Astrocyte of the spinal cord (primary cell): Measurements from ENCODE around the gene MBTPS2.
"Not testable (repeated sequence)": the region's sequence is repeated elsewhere in the genome, so short reads cannot be mapped to it uniquely, and the experiment has no call there.

Source experiments
- DNase-seq: peaks from one replicate; pipeline ENCODE4 v3.0.0; 2011; ENCODE audit warnings: low read depth, low spot score
- H3K4me3 ChIP-seq: 2 replicates; pipeline ENCODE4 v1.5.1; 2011; ENCODE audit warnings: low read depth, mild to moderate bottlenecking, low read length, moderate library complexity
- in situ Hi-C: cut with HindIII; loops from 2 replicates; pipeline ENCODE4 v1.10.0; 2017; ENCODE audit warnings: low sequenced_read_pairs
- TF ChIP-seq, protein P1 (sequence below): IDR thresholded peaks from 2 replicates; pipeline ENCODE4 v1.5.1; 2012; ENCODE audit warnings: low read depth, mild to moderate bottlenecking, low read length, inconsistent platforms

MBTPS2 gene

GRCh38 chrX:21806691-21807090 is 32.7 kb upstream of the MBTPS2 start:
- TF ChIP-seq, protein P1, sequence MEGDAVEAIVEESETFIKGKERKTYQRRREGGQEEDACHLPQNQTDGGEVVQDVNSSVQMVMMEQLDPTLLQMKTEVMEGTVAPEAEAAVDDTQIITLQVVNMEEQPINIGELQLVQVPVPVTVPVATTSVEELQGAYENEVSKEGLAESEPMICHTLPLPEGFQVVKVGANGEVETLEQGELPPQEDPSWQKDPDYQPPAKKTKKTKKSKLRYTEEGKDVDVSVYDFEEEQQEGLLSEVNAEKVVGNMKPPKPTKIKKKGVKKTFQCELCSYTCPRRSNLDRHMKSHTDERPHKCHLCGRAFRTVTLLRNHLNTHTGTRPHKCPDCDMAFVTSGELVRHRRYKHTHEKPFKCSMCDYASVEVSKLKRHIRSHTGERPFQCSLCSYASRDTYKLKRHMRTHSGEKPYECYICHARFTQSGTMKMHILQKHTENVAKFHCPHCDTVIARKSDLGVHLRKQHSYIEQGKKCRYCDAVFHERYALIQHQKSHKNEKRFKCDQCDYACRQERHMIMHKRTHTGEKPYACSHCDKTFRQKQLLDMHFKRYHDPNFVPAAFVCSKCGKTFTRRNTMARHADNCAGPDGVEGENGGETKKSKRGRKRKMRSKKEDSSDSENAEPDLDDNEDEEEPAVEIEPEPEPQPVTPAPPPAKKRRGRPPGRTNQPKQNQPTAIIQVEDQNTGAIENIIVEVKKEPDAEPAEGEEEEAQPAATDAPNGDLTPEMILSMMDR = no peak
- in situ Hi-C loops = no loop called here
- no peak overlapping the region for H3K4me3 ChIP-seq
- no peak for DNase-seq

DNA sequence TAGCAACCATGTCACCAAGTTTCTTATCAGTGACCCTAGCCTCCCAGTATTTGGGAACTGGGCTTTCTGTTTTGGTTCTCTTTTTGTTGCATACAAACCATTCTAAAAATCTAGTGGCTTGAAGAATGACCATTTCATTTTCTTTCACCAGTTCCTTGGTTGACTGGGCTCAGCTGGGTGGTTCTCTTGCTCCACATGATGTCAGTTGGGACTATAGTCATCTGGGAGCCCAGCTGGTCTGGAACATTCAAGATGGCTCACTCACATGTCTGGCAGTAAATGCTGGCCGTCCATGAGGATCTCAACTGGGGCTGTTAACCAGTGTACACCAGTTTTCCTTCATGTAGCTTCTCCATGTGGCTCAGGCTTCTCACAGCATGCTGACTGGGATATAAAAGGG is 27.6 kb upstream of the MBTPS2 start:
- H3K4me3 ChIP-seq = no peak overlapping the region
- TF ChIP-seq, protein P1 = no peak
- DNase-seq = no peak
- in situ Hi-C loops = no loop called here

DNA sequence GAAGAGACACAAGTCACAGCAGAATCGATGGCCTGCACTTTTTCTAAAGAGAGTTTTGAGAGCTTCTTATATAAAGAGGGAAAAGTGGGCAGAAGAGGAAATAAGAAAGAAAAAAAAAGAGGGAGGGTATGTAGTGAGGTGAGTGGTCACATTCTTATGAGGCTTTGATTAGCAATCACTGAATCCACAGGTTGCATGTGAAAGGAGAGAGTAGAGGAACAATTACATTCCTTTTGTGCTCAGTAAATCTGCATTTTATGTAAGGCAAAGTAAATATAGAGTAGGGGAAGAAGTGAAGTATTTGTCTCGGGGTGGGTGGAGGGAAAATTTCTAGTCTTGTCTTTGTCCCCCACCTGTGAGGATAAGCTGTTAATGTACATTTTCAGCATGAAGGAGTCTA is 26.8 kb upstream of the MBTPS2 start:
- no peak overlapping the region for H3K4me3 ChIP-seq
- in situ Hi-C loops = no loop called here
- TF ChIP-seq, protein P1 = no peak
- DNase-seq = no peak

GRCh38 chrX:21813612-21814368 is 25.6 kb upstream of the MBTPS2 start:
- H3K4me3 ChIP-seq = no peak overlapping the region
- in situ Hi-C loops = no loop called here
- DNase-seq = no peak
- TF ChIP-seq, protein P1 = no peak

DNA sequence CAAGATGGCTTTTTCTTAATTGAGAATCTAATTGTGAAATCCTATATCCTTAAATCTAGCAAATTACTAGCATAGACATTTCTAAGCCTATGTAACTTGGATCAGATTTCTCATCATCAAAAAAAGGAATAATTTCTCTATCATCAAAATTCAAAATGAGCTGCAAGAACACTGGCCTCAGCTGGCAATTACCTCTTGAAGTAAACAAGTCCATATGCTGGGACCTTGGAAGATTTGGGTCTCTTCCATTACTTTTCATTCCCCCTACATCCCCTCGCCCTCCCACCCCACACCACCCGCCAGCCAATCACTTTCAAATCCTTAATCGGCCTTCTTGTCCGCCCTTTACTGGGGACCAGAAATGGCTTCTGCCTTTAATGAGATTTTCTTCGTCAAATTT is 23.3 kb upstream of the MBTPS2 start:
- TF ChIP-seq, protein P1 = no peak
- DNase-seq = no peak

DNA sequence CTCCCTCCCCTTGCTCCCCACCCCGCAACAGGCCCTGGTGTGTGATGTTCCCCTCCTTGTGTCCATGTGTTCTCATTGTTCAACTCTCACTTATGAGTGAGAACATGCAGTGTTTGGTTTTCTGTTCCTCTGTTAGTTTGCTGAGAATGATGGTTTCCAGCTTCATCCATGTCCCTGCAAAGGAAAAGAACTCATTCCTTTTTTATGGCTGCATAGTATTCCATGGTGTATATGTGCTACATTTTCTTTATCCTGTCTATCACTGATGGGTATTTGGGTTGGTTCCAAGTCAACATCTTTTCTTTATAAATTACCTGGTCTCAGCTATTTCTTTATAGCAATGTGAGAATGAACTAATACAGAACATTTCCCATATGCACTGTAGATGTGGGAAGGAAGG is 19.2 kb upstream of the MBTPS2 start:
- DNase-seq, in situ Hi-C loops, H3K4me3 ChIP-seq: not testable (repeated sequence)

More for the DNA sequence above, 23.3 kb upstream of the MBTPS2 start:
- no peak overlapping the region for H3K4me3 ChIP-seq
- in situ Hi-C loops = no loop called here

GRCh38 chrX:21821875-21822274 is 17.5 kb upstream of the MBTPS2 start:
- TF ChIP-seq, protein P1 = no peak
- no peak for DNase-seq
- no peak overlapping the region for H3K4me3 ChIP-seq
- in situ Hi-C loops = no loop called here
